Glutamatergic neuron (in vitro differentiated cells): ENCODE measurements around the gene RPP25L. TPM values are rescaled to one million over a fixed set of nuclear protein-coding genes. Genes with fewer than 3 reads are reported as not detected.
"Not testable (repeated sequence)": the region's sequence is repeated elsewhere in the genome, so short reads cannot be mapped to it uniquely, and the experiment has no call there.

Experiments
- DNase-seq: peaks from one replicate; pipeline ENCODE4 v3.0.0; 2022
- H3K27ac Mint-ChIP-seq: one replicate; pipeline ENCODE4 v1.8.0; 2020; ENCODE audit warnings: mild to moderate bottlenecking, mixed read lengths, inconsistent platforms; ENCODE audit not compliant: unreplicated experiment
- H3K27me3 Mint-ChIP-seq: one replicate; pipeline ENCODE4 v1.8.0; 2020; ENCODE audit warnings: mild to moderate bottlenecking, moderate library complexity, mixed read lengths, inconsistent platforms; ENCODE audit not compliant: unreplicated experiment
- H3K36me3 Mint-ChIP-seq: one replicate; pipeline ENCODE4 v1.8.0; 2020; ENCODE audit warnings: mild to moderate bottlenecking, mixed read lengths, inconsistent platforms; ENCODE audit not compliant: unreplicated experiment
- H3K4me1 Mint-ChIP-seq: one replicate; pipeline ENCODE4 v1.8.0; 2020; ENCODE audit warnings: mild to moderate bottlenecking, low read depth, mixed read lengths, inconsistent platforms; ENCODE audit not compliant: unreplicated experiment
- H3K4me3 Mint-ChIP-seq: one replicate; pipeline ENCODE4 v1.8.0; 2020; ENCODE audit warnings: mild to moderate bottlenecking, mixed read lengths, inconsistent platforms; ENCODE audit not compliant: unreplicated experiment
- H3K9me3 Mint-ChIP-seq: one replicate; pipeline ENCODE4 v1.8.0; 2020; ENCODE audit warnings: mild to moderate bottlenecking, moderate library complexity, mixed read lengths, inconsistent platforms; ENCODE audit not compliant: unreplicated experiment
- CTCF ChIP-seq: fragments of 200-600 bp; sonication (generic); IDR thresholded peaks from one replicate; pipeline ENCODE4 v1.5.0; 2021; ENCODE audit not compliant: partially characterized antibody, unreplicated experiment
- total RNA-seq: library from RNA; stranded (reverse); fragmentation: NEBNext Ultra II Directional; extraction: Animal tissue kit (Norgen Biotek cat#: 25700); gene quantifications from one replicate; pipeline ENCODE4 v1.2.1, GENCODE V29; 2021; ENCODE audit not compliant: unreplicated experiment

Gene RPP25L
- total RNA-seq, 1 donor from 2014 or later, result 12.6 TPM

- Mint-ChIP-seq H3K36me3 (peaks cover 8% of the 10 kb centered on the region), H3K27me3 (peaks cover 6% of the 10 kb centered on the region), H3K9me3 (peaks cover 4% of the 10 kb centered on the region), H3K4me3 (peak overlapping the region; percentile 91), H3K4me1 (peaks cover 12% of the 10 kb centered on the region), H3K27ac (peak overlapping the region; percentile 64)
- no peak for TF ChIP-seq CTCF
- DNase-seq, result no peak
Observed at GRCh38 chr9:34647084-34647403, 35.1 kb upstream of the RPP25L start.

GRCh38 chr9:34646211-34647083, 34.5 kb upstream of the RPP25L start, which contains the start of gene GALT:
TSS of gene GALT (plus strand) at chr9:34646675. CDS start at chr9:34646705, 30 bp downstream.
- H3K27me3 Mint-ChIP-seq, result peaks cover 6% of the 10 kb centered on the region
- H3K27ac Mint-ChIP-seq, result peak within 1 kb of the TSS; percentile 64
- peaks cover 8% of the 10 kb centered on the region for H3K36me3 Mint-ChIP-seq
- peaks cover 9% of the 10 kb centered on the region for H3K4me1 Mint-ChIP-seq
- H3K4me3 Mint-ChIP-seq, result peak within 1 kb of the TSS; percentile 91
- TF ChIP-seq CTCF, result peak; percentile 53
- peak; percentile 96 for DNase-seq
- peaks cover 4% of the 10 kb centered on the region for H3K9me3 Mint-ChIP-seq

- peaks cover 2% of the 10 kb centered on the region for H3K9me3 Mint-ChIP-seq
- H3K4me3 Mint-ChIP-seq, result no peak overlapping the region
- peaks cover 8% of the 10 kb centered on the region for H3K36me3 Mint-ChIP-seq
- H3K4me1 Mint-ChIP-seq, result peaks cover 8% of the 10 kb centered on the region
- peaks cover 6% of the 10 kb centered on the region for H3K27me3 Mint-ChIP-seq
- TF ChIP-seq CTCF, result no peak
- no peak for DNase-seq
- H3K27ac Mint-ChIP-seq, result no peak overlapping the region
Observed at GRCh38 chr9:34644766-34645314, 32.9 kb upstream of the RPP25L start.

- Mint-ChIP-seq H3K4me3 (no peak overlapping the region), H3K27ac (no peak overlapping the region), H3K27me3 (peaks cover 7% of the 10 kb centered on the region), H3K4me1 (peaks cover 11% of the 10 kb centered on the region), H3K36me3 (no peaks in the 10 kb centered on the region), H3K9me3 (peaks cover 4% of the 10 kb centered on the region)
- TF ChIP-seq CTCF, result no peak
- no peak for DNase-seq
Observed at GRCh38 chr9:34642679-34643078, 30.8 kb upstream of the RPP25L start.

GRCh38 chr9:34639322-34639721, 27.4 kb upstream of the RPP25L start:
- peaks cover 15% of the 10 kb centered on the region for H3K4me1 Mint-ChIP-seq
- not testable (repeated sequence) for H3K27ac Mint-ChIP-seq, H3K27me3 Mint-ChIP-seq, H3K36me3 Mint-ChIP-seq, H3K9me3 Mint-ChIP-seq, H3K4me3 Mint-ChIP-seq, DNase-seq
